H54 (cell line): ENCODE results near the gene CYP2W1.
A peak's percentile ranks its signal among the peaks of the same experiment; 100 is the strongest.

Experiments used
- DNase-seq: peaks from one replicate; pipeline ENCODE4 v3.0.0; 2011; ENCODE audit warnings: low spot score, mixed read lengths; ENCODE audit not compliant: insufficient read length
- FAIRE-seq: peaks from 3 replicates; lab custom pipeline; 2011; peaks lifted over from hg19 to GRCh38; lab: Jason Lieb, UNC
- POLR2A ChIP-seq: IDR thresholded peaks from 2 replicates; pipeline ENCODE4 v1.6.1; 2011; ENCODE audit warnings: low read depth, mild to moderate bottlenecking, low read length

CYP2W1 gene

DNA sequence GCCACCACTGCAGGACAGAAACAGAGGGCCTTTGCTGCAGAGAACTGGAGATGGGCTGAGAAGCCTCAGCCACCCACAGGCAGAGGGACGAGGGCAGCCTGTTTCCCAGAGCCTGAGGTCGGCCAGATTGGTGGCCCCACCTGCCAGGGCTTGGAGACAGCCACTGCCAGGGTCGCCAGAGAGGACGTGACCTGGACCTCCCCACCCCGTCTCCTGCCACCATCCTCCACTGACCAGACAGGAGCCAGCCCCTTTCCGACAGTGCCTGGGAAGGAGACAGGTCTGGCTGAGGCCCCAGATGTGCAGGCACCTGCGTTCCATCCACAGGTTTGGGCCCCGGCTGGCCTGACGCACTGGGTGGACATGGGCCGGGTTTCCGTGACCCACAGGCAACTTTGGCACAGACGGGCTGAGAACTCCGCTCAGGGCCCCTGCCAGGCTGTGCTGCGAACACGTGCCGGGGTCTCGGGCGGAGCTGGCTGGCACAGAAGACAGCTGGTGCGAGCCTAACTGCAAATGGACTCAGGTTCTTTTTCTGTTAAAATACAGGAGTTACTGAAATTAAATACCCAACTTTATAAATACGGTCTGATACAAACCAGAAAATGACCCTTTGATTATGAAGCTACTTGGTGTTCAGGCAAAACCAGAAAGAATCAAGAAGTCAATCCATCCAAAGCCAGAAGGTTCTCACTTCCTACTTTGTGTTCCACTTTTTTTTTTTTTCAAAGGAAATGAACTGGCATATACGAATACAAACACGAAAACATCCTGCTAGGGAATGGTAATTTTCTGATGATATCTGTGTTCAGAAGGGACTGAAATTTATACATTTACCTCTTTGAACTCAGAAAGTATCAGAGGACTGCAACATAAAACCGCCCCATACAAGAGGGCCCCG lies 14.5 kb upstream of the CYP2W1 start:
- no peak for DNase-seq
- no peak for TF ChIP-seq POLR2A

DNA sequence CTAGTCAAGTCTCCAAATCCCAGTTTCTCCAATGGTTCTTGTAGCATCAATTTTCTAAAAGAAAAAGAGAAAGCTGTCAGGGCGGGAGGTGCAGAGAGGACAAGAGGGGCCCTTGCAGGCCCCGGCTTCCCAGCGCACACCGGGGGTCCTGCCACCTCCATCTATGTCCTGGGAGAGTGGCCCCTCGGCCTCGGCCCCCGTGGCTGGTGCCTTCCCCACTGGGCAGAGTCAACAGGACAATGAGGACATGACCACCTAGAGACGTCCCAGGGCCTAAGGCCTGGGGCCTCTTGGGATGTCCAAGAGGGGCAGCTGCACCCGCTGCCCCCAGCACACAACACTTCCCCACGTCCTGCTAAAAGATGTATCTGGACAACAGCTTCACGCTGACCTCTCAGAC lies 13.6 kb upstream of the CYP2W1 start:
- TF ChIP-seq POLR2A: no peak
- FAIRE-seq: no peak
- DNase-seq: no peak

More for the DNA sequence above, 14.5 kb upstream of the CYP2W1 start:
- FAIRE-seq: no peak

GRCh38 chr7:970744-971143 lies 12.2 kb upstream of the CYP2W1 start:
- no peak for TF ChIP-seq POLR2A
- FAIRE-seq (no peak), DNase-seq (no peak)

DNA sequence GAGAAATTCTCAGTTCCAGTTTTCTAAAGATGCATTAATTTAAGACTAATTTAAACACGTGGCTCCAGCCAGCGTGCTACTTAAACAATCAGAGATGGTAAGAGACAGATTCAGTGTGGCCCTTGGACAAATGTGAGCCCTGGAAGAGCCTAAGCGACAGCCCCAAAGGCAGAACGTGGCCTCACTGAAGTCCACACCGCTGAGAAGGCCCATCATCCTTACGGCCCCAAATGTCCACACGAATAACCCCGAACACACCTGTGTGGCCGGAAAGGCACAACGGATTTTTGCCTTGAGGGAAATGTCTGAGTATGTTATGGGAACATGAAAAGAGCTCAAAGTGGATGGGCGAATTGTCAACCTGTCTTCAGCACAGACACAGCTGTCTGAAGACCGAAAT lies 10.9 kb upstream of the CYP2W1 start:
- FAIRE-seq (no peak), DNase-seq (no peak)
- TF ChIP-seq POLR2A: no peak

DNA sequence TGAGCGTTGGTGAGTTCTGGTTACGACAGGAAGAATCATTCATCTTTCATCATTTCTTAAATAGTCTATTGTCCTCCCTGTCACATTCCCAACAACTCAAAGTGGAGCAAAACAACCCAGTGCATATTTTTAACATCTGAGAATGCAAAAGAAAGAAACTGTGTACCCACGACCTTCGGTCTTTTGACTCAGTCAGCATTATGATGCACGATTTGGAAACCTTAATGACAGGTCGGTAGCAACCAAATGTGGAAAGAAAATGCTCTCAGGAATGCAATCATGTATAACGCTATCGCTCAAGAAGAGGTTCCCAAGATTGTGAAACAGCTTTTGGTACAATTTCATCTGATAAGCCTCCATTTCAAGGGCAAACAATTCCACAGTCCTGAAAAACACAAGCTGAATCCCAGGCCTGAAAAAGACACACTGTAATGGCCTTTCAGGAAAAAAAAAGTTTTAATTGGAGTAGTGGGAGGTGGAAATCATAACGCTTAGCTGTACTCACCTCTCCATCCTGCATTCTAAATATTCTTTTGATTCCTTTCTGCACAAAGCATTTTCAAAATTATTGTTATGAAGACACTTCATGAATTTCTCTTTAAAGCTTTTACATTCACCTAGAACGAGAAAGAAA lies 10.2 kb upstream of the CYP2W1 start:
- DNase-seq (no peak), FAIRE-seq (no peak)
- TF ChIP-seq POLR2A: no peak

DNA sequence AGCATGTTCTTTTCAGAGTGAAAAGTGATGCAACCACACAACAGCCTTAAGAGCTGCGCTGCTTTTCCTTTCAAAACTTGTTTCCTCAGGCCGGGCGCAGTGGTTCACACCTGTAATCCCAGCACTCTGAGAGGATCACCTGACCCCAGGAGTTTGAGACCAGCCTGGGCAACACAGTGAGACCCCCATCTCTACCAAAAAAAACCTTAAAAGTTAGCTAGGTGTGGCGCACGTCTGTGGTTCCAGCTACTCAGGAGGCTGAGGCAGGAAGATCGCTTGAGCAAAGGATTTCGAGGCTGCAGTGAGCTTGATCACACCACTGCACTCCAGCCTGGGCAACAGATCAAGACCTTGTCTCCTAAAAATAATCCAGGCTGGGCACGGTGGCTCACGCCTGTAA lies 9.7 kb upstream of the CYP2W1 start:
- no peak for FAIRE-seq
- no peak for TF ChIP-seq POLR2A
- DNase-seq: no peak

DNA sequence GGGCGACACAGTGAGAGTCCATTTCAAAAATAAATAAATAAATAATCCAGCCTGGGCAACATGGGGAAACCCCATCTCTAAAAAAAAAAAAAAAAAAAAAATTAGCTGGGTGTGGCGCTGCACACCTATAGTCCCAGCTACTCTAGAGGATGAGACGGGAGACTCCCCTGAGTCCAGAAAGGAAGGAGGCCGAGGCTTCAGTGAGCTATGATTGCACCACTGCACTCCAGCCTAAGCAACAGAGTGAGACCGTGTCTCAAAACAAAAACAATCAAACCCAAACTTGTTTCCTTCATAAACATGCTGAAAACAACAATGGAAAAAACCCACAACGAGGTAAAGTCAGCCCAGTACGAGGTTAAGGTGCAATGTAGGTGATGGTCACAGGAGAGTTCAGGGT lies 8.8 kb upstream of the CYP2W1 start:
- no peak for TF ChIP-seq POLR2A
- no peak for FAIRE-seq
- no peak for DNase-seq

DNA sequence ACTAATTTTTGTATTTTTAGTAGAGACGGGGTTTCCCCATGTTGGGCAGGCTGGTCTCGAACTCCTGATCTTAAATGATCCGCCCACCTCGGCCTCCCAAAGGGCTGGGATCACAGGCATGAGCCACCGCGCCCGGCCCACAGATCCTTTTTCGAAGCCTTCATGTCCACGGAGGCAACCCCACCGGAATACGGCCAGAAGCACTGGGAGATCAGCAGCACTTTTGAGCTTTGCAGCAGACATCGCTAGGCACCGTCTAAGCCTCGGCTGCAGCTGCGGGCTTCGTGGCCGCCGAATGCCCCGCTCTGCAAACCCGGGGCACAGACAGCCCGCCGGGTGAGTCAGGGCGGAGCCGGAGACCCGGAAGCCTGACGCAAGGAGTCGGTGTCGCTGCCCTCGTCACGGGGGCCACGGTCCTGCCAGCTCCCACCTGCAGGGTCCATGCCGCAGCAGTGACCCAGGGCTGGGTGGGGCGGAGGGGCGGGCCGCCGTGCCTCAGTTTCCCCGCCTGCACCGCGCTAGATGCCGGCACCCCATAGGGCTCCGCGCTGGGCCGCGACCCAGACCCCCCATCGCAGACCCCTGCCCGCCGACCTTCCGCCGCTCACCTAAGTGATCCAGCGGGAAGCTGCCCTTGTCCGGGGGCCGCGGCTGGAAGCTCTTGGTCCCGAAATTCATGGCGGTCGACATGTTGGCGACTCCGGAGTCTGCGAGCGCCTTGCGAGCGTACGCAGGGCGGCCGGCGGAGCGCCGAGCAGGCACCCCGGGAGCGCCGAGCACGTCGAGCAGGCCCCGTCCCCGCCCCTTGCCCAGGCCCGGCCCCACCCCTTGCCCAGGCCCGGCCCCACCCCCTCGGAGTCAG lies 7.9 kb upstream of the CYP2W1 start, which contains the start of gene COX19:
Gene COX19, minus strand, starts transcription at position 730 of the 862 bp plus-strand sequence. Its CDS starts 40 bp downstream, at position 690.
- FAIRE-seq (no peak), DNase-seq (peak; percentile 94)
- peak; percentile 78 for TF ChIP-seq POLR2A

DNA sequence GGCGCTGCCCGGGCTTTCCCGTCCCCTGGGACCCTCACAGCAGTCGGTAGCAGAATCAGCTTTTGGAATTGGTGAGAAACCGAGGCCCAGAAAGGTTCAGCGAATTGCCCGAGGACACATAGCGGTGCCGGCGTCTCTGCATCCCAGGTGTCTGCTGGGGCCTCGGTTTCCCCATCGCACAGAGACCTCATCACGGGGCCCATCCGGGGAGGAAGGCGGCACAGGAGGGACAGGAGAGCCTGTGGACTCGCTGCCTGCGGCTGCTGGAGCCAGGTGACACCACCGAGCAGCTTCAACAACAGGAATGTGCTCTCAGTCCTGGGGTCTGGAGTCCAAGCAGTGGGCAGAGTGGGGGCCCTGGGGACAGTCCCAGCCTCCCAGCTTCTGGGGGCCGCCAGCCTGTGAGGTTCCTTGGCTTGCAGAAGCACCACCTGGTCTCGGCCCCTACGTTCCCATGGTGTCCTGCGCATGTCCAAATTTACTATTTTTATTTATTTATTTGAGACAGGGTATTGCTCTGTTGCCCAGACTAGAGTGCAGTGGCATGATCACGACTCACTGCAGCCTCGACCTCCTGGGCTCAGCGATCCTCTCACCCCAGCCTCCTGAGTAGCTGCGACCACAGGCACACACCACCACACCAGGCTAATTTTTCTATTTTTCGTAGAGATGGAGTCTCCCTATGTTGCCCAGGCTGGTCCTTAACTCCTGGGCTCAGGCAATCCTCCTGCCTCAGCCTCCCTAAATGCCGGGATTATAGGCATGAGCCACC lies 7.1 kb upstream of the CYP2W1 start:
- DNase-seq: no peak
- FAIRE-seq: no peak
- TF ChIP-seq POLR2A: no peak

DNA sequence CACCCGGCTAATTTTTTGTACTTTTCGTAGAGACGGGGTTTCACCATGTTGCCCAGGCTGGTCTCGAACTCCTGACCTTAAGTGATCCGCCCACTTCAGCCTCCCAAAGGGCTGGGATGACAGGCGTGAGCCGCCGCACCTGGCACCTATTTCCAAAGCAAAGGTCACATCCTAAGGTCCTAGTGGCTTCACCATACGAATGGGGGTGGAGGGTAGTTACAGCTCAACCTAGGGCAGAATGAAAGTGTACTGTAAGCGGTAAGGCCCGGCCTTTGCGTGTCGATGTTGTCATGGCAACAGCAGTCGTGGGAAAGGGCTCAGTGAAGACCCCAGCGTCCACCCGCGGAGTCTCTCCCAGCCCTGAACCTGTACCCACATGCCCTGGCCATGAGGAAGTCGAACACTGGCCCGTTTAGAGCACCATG lies 6.1 kb upstream of the CYP2W1 start:
- no peak for FAIRE-seq

DNA sequence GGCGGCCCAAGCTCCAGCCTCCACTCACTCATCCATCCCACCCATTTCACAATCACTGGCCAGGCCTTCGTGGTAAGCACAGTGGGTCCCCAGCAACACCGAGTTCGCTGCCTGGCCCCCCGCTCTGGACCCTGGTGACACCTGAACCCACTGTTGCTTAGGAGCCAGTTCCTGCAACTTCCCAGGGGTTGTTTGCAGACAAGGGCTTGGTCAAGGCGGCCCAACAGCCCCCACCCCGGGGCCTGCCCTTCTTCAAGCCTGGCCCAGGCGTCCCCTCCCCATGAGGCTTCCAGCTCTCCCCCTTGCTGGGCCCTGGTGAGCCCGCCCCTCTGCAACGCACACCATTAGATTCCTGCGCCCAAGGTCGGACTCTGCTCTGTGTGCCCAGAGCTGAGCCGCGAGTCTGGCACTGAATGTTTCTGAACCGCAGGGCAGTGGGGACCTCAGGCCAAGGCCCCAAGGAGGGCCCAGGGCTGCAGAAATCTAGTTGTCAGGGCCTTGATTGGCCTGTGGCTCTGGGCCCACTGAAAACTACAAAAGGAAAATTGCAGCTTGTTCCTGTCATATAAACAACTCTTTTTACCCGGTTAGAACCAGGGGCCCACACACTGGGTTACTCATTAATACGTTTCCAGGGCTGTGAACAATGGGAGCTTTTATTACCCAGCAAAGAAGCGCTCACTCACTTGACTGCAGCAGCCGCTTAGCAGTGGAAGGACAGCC lies 5.5 kb upstream of the CYP2W1 start:
- no peak for TF ChIP-seq POLR2A
- DNase-seq (no peak), FAIRE-seq (no peak)

More for the DNA sequence above, 6.1 kb upstream of the CYP2W1 start:
- no peak for DNase-seq
- TF ChIP-seq POLR2A: no peak

GRCh38 chr7:978049-978346 lies 5.0 kb upstream of the CYP2W1 start:
- no peak for FAIRE-seq
- no peak for DNase-seq
- TF ChIP-seq POLR2A: no peak
